ENCODE data around the gene PCDHGA8.
"Not testable (repeated sequence)": the region's sequence is repeated elsewhere in the genome, so short reads cannot be mapped to it uniquely, and the experiment has no call there.

Gene PCDHGA8

DNA sequence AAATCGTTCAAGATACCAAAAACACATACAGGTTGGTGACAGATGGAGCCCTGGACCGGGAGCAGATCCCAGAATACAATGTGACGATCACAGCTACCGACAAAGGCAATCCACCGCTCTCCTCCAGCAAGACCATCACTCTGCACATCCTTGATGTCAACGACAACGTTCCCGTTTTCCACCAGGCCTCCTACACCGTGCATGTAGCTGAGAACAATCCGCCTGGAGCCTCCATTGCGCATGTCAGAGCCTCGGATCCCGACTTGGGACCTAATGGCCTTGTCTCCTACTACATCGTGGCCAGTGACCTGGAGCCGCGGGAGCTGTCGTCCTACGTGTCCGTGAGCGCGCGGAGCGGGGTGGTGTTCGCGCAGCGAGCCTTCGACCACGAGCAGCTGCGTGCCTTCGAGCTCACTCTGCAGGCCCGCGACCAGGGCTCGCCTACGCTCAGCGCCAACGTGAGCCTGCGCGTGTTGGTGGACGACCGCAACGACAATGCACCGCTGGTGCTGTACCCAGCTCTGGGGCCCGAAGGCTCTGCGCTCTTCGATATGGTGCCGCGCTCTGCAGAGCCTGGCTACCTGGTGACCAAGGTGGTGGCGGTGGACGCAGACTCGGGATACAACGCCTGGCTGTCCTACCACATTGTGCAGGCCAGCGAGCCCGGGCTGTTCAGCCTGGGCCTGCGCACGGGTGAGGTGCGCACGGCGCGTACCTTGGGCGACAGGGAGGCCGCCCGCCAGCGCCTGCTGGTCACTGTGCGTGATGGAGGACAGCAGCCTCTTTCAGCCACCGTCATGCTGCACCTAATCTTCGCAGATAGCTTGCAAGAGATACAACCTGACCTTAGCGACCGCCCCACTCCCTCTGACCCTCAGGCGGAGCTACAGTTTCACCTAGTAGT is 20.6 kb upstream of the PCDHGA8 start:
- DNase-seq = no peak

DNA sequence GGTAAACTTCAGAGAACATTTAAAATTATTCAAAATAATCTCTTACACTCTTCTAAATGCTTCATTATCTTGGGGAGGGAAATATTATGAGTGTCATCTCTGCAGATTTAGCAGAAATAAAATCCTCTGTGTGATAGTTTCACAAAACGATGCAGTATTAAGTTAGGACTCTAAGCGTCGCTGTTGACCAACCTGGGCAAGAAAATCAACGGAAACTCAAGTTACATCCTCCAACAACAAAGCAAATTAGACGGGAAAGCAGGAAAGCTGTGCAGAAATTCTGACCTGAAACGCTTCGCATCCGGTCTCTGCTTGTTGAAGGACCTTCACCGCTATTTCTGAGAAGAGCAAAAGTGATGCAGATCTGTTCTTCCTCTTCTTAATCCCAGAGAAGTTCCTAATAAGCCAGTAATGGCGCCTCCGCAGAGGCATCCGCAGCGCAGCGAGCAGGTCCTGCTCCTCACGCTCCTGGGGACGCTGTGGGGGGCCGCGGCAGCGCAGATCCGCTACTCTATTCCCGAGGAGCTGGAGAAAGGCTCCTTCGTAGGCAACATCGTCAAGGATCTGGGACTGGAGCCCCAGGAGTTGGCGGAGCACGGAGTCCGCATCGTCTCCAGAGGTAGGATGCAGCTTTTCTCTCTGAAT is 18.6 kb upstream of the PCDHGA8 start, which contains the start of gene PCDHGA6:
PCDHGA6 (plus strand) TSS at position 219 of the 645 bp plus-strand sequence; CDS start at position 412, 193 bp downstream.
- DNase-seq = no peak

DNA sequence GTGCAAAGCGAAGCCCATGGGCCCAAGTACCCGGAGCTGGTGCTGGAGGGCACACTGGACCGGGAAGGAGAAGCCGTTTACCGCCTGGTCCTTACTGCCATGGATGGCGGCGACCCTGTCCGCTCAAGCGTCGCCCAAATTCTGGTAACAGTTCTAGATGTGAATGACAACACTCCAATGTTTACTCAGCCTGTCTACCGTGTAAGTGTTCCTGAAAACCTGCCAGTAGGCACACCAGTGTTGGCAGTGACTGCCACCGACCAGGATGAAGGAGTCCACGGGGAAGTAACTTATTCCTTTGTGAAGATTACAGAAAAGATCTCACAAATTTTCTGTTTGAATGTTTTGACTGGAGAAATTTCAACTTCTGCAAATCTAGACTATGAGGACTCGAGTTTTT is 17.8 kb upstream of the PCDHGA8 start:
- DNase-seq = no peak

DNA sequence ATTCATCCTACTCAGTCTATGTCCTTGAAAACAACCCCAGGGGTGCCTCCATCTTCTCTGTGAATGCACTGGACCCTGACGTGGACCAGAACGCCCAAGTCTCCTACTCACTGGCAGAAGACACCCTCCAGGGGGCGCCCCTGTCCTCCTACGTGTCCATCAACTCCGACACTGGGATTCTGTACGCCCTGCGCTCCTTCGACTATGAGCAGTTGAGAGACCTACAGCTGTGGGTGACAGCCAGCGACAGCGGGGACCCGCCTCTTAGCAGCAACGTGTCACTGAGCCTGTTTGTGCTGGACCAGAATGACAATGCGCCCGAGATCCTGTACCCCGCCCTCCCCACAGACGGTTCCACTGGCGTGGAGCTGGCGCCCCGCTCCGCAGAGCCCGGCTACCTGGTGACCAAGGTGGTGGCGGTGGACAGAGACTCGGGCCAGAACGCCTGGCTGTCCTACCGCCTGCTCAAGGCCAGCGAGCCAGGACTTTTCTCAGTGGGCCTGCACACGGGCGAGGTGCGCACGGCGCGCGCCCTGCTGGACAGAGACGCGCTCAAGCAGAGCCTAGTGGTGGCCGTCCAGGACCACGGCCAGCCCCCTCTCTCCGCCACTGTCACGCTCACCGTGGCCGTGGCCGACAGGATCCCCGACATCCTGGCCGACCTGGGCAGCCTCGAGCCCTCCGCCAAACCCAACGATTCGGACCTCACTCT is 16.8 kb upstream of the PCDHGA8 start:
- DNase-seq = not testable (repeated sequence)

DNA sequence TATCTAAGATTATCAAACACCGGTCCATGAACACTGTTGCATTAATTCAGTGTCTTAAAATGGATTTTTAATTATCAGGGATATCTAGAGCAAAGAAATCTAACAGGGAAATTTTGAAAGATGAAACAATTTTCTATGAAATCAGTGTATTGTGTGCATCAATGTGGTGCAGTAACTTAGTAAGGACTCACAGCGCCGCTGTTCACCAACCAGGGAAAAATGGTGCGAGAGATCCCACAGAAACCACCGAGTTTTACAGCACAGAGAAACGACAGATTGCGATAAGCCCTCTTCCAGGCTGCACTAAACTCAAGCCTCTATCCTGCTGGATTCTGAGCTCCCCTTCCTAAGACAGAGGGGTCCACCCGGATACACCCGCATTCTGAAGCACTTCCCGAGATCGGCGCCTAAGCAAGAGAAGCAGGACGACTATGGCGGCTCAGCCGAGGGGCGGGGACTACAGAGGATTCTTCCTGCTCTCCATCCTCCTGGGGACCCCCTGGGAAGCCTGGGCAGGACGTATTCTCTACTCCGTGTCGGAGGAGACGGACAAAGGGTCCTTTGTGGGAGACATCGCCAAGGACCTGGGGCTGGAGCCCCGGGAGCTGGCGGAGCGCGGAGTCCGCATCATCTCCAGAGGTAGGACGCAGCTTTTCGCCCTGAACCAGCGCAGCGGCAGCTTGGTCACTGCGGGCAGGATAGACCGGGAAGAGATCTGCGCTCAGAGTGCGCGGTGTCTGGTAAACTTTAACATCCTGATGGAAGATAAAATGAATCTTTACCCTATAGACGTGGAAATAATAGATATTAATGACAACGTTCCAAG is 9.8 kb upstream of the PCDHGA8 start, which contains the start of gene PCDHGA7:
PCDHGA7 (plus strand) TSS at position 274 of the 826 bp plus-strand sequence; CDS start at position 432, 158 bp downstream.
- no peak for DNase-seq

DNA sequence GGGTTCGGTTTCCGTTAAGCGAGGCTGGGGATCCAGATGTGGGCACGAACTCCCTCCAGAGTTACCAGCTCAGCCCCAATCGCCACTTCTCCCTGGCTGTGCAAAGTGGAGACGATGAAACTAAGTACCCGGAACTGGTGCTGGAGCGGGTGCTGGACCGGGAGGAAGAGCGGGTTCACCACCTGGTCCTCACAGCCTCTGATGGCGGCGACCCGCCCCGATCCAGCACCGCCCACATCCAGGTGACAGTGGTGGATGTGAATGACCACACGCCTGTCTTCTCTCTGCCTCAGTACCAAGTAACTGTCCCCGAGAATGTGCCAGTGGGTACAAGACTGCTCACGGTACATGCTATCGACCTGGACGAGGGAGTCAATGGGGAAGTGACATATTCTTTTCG is 9.1 kb upstream of the PCDHGA8 start:
- no peak for DNase-seq

DNA sequence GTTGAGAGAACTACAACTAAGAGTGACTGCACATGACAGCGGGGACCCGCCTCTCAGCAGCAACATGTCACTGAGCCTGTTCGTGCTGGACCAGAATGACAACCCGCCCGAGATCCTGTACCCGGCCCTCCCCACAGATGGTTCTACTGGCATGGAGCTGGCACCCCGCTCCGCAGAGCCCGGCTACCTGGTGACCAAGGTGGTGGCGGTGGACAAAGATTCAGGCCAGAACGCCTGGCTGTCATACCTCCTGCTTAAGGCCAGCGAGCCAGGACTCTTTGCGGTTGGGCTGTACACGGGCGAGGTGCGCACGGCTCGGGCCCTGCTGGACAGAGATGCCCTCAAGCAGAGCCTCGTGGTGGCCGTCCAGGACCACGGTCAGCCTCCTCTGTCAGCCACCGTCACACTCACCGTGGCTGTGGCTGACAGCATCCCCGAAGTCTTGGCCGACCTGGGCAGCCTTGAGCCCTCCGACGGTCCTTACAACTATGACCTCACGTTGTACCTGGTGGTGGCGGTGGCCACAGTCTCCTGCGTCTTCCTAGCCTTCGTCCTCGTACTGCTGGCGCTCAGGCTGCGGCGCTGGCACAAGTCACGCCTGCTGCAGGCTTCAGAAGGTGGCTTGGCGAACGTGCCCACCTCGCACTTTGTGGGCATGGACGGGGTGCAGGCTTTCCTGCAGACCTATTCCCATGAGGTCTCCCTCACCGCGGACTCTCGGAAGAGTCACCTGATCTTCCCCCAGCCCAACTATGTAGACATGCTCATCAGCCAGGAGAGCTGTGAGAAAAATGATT is 7.8 kb upstream of the PCDHGA8 start:
- DNase-seq = no peak

DNA sequence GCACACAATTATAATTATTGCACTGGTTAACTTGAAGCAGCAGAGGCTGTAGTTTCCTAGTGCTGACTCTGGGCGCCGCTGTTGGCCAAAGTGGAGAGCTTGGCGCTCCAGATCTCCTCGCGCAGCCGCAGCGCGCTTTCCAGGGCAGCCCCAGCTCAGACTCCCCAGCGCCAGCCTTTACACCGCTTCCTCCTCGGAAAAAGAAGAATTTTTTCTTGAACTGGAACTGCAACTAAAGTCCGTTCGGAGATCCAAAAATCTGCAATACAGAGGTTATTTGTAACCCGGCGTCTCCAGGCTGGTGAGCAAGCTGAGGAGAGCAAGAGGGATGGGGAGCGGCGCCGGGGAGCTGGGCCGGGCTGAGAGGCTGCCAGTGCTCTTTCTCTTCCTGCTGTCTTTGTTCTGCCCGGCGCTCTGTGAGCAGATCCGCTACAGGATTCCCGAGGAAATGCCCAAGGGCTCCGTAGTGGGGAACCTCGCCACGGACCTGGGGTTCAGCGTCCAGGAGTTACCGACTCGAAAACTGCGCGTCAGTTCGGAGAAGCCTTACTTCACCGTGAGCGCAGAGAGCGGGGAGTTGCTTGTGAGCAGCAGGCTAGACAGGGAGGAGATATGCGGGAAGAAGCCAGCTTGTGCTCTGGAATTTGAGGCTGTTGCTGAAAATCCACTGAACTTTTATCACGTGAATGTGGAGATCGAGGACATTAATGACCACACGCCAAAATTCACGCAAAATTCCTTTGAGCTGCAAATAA is 4.7 kb upstream of the PCDHGA8 start, which contains the start of gene PCDHGB4:
PCDHGB4 (plus strand) TSS at position 142 of the 755 bp plus-strand sequence; CDS start at position 329, 187 bp downstream.
- DNase-seq = not testable (repeated sequence)

DNA sequence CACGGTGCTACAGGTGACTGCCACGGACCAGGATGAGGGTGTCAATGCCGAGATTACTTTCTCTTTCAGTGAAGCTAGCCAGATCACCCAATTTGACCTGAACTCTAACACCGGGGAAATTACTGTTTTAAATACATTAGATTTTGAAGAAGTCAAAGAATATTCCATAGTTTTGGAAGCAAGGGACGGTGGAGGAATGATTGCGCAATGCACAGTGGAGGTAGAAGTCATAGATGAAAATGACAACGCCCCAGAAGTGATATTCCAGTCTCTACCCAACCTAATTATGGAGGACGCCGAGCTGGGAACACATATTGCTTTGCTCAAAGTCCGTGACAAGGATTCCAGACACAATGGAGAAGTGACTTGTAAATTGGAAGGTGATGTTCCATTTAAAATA is 3.8 kb upstream of the PCDHGA8 start:
- DNase-seq = no peak

DNA sequence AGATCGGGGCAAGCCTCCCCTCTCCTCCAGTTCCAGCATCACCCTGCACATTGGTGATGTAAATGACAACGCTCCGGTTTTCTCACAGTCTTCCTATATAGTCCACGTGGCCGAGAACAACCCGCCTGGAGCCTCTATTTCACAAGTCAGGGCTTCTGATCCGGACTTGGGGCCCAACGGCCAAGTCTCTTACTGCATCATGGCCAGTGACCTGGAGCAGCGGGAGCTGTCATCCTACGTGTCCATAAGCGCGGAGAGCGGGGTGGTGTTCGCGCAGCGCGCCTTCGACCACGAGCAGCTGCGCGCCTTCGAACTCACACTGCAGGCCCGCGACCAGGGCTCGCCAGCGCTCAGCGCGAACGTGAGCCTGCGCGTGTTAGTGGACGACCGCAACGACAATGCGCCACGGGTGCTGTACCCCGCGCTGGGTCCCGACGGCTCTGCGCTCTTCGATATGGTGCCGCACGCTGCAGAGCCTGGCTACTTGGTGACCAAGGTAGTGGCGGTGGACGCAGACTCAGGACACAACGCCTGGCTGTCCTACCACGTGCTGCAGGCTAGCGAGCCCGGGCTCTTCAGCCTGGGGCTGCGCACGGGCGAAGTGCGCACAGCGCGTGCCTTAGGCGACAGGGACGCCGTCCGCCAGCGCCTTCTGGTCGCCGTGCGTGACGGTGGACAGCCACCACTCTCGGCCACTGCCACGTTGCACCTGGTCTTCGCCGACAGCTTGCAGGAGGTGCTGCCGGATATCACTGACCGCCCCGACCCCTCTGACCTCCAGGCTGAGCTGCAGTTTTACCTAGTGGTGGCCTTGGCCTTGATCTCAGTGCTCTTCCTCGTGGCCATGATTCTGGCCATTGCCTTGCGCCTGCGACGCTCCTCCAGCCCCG is 3.0 kb upstream of the PCDHGA8 start:
- DNase-seq = no peak

DNA sequence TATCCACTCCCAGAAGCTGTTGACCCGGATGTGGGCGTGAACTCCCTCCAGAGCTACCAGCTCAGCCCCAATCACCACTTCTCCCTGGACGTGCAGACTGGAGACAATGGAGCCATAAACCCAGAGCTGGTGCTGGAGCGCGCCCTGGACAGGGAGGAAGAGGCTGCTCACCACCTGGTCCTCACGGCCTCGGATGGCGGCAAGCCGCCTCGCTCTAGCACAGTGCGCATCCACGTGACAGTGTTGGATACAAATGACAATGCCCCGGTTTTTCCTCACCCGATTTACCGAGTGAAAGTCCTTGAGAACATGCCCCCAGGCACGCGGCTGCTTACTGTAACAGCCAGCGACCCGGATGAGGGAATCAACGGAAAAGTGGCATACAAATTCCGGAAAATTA is 834 bp downstream of the PCDHGA8 start:
- no peak for DNase-seq

DNA sequence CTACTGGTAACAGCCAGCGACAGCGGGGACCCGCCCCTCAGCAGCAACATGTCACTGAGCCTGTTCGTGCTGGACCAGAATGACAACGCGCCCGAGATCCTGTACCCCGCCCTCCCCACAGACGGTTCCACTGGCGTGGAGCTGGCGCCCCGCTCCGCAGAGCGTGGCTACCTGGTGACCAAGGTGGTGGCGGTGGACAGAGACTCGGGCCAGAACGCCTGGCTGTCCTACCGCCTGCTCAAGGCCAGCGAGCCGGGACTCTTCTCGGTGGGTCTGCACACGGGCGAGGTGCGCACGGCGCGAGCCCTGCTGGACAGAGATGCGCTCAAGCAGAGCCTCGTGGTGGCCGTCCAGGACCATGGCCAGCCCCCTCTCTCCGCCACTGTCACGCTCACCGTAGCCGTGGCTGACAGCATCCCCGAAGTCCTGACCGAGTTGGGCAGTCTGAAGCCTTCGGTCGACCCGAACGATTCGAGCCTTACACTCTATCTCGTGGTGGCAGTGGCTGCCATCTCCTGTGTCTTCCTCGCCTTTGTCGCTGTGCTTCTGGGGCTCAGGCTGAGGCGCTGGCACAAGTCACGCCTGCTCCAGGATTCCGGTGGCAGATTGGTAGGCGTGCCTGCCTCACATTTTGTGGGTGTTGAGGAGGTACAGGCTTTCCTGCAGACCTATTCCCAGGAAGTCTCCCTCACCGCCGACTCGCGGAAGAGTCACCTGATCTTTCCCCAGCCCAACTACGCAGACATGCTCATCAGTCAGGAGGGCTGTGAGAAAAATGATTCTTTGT is 2.2 kb downstream of the PCDHGA8 start:
- DNase-seq = not testable (repeated sequence)

DNA sequence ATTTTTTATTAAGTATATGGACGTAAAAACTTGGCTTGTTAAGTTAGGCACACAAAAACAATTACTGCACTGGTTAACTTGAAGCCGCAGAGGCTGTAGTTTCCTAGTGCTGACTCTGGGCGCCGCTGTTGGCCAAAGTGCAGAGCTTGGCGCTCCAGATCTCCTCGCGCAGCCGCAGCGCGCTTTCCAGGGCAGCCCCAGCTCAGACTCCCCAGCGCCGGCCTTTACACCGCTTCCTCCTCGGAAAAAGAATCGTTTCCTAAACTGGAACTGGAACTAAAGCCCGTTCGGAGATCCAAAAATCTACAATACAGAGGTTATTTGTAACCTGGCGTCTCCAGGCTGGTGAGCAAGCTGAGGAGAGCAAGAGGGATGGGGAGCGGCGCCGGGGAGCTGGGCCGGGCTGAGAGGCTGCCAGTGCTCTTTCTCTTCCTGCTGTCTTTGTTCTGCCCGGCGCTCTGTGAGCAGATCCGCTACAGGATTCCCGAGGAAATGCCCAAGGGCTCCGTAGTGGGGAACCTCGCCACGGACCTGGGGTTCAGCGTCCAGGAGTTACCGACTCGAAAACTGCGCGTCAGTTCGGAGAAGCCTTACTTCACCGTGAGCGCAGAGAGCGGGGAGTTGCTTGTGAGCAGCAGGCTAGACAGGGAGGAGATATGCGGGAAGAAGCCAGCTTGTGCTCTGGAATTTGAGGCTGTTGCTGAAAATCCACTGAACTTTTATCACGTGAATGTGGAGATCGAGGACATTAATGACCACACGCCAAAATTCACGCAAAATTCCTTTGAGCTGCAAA is 5.5 kb downstream of the PCDHGA8 start, which contains the start of gene PCDHGB5:
PCDHGB5 (plus strand) TSS at position 192 of the 796 bp plus-strand sequence; CDS start at position 373, 181 bp downstream.
- DNase-seq = not testable (repeated sequence)

DNA sequence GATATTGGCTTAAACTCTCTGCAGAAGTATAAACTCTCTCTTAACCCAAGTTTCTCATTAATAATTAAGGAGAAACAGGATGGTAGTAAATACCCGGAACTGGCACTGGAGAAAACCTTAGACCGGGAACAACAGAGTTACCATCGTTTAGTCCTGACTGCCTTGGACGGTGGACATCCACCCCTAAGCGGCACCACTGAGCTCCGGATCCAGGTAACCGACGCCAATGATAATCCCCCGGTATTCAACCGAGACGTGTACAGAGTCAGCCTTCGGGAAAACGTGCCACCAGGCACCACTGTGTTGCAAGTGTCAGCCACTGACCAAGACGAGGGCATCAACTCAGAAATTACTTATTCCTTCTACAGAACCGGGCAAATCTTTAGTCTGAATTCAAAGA is 6.2 kb downstream of the PCDHGA8 start:
- DNase-seq = no peak

DNA sequence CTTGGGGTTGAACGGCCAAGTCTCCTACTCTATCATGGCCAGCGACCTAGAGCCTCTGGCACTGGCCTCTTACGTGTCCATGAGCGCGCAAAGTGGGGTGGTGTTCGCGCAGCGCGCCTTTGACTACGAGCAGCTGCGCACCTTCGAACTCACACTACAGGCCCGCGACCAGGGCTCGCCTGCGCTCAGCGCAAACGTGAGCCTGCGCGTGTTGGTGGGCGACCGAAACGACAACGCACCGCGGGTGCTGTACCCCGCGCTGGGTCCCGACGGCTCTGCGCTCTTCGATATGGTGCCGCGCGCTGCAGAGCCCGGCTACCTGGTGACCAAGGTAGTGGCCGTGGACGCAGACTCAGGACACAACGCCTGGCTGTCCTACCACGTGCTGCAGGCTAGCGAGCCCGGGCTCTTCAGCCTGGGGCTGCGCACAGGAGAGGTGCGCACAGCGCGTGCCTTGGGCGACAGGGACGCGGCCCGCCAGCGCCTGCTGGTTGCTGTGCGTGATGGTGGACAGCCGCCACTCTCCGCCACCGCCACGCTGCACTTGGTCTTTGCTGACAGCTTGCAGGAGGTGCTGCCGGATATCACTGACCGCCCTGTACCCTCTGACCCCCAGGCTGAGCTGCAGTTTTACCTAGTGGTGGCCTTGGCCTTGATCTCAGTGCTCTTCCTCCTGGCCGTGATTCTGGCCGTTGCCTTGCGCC is 7.3 kb downstream of the PCDHGA8 start:
- DNase-seq = no peak

DNA sequence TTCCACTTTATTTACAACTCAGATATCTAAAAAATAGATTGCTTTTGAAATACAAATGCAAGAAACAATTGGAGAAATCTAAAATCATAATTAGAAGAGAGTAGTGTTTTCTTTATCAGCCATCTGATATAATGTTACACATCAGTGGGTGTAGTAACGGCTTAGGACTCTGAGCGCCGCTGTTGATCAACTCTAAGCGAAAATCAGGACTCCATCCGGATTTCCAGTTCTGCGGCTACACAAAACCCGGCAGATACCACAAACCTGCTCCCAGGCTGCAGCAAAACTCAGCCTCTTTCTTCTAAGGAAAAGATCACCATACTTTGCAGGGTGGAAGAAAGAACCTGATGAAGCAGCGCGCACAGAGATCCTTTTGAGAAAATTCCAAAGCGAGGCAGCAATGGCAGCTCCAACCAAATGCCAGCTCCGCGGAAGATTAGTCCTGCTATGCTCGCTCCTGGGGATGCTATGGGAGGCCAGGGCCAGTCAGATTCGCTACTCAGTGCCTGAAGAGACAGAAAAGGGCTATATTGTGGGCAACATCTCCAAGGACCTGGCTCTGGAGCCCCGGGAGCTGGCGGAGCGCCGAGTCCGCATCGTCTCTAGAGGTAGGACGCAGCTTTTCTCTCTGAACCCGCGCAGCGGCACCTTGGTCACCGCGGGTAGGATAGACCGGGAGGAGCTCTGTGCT is 10.3 kb downstream of the PCDHGA8 start, which contains the start of gene PCDHGA9:
PCDHGA9 (plus strand) TSS at position 226 of the 691 bp plus-strand sequence; CDS start at position 401, 175 bp downstream.
- DNase-seq = no peak

All from NCI-H2171 (cell line).